ENCODE data around the gene CALB2.

The CALB2 gene

GRCh38 chr16:71357681-71358080, 842 bp upstream of the CALB2 start:
- H3K4me3 ChIP-seq (replicated peaks in 1 of 2; ENCODE audit: low read depth in 2 of 2, low read length in 2 of 2), result no peak overlapping the region
- TF ChIP-seq, protein P1, sequence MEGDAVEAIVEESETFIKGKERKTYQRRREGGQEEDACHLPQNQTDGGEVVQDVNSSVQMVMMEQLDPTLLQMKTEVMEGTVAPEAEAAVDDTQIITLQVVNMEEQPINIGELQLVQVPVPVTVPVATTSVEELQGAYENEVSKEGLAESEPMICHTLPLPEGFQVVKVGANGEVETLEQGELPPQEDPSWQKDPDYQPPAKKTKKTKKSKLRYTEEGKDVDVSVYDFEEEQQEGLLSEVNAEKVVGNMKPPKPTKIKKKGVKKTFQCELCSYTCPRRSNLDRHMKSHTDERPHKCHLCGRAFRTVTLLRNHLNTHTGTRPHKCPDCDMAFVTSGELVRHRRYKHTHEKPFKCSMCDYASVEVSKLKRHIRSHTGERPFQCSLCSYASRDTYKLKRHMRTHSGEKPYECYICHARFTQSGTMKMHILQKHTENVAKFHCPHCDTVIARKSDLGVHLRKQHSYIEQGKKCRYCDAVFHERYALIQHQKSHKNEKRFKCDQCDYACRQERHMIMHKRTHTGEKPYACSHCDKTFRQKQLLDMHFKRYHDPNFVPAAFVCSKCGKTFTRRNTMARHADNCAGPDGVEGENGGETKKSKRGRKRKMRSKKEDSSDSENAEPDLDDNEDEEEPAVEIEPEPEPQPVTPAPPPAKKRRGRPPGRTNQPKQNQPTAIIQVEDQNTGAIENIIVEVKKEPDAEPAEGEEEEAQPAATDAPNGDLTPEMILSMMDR (IDR thresholded peaks at IDR 0.05; ENCODE audit: low read depth, low read length), result no peak
- no peak for DNase-seq (ENCODE audit: low read depth in 2 of 2)

- DNase-seq (ENCODE audit: low read depth in 2 of 2), result no peak
- H3K4me3 ChIP-seq (replicated peaks in 1 of 2; ENCODE audit: low read depth in 2 of 2, low read length in 2 of 2), result no peak overlapping the region
- TF ChIP-seq, protein P1 (IDR thresholded peaks at IDR 0.05; ENCODE audit: low read depth, low read length), result no peak
These were observed 908 bp downstream of the CALB2 start for GRCh38 chr16:71359431-71359830.

- TF ChIP-seq, protein P1 (IDR thresholded peaks at IDR 0.05; ENCODE audit: low read depth, low read length), result no peak
- peak; percentile 88 to 90 for DNase-seq (ENCODE audit: low read depth in 2 of 2)
These were observed 1.9 kb downstream of the CALB2 start for GRCh38 chr16:71360378-71360777.

GRCh38 chr16:71364133-71364681, 5.7 kb downstream of the CALB2 start:
- DNase-seq (ENCODE audit: low read depth in 2 of 2), result peak in 1 of 2 donors; percentile 8
- TF ChIP-seq, protein P1 (IDR thresholded peaks at IDR 0.05; ENCODE audit: low read depth, low read length), result no peak

More at GRCh38 chr16:71360378-71360777, 1.9 kb downstream of the CALB2 start:
- H3K4me3 ChIP-seq (replicated peaks in 1 of 2; ENCODE audit: low read depth in 2 of 2, low read length in 2 of 2), result no peak overlapping the region

DNA sequence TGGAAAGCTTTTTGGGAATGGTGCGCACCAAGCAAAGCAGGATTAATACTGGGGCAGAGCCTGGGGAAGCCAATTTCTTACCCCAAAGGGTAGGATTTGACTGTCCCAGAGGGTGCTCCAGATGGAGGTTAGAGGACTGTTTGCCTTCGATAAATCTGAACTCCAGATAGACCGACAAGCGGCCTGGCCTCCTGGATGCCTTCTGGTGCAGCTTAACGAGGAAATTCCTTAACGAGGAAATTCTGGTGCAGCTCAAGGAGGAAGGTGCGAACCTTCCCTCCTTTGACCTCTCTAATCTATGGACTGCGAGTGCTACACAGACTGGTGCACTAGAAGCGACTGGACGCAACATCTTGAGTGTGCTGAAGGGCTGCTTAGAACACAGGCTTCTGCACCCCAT, 6.5 kb downstream of the CALB2 start:
- no peak for DNase-seq (ENCODE audit: low read depth in 2 of 2)
- TF ChIP-seq, protein P1 (IDR thresholded peaks at IDR 0.05; ENCODE audit: low read depth, low read length), result no peak

More at GRCh38 chr16:71364133-71364681, 5.7 kb downstream of the CALB2 start:
- H3K4me3 ChIP-seq (replicated peaks in 1 of 2; ENCODE audit: low read depth in 2 of 2, low read length in 2 of 2), result no peak overlapping the region

DNA sequence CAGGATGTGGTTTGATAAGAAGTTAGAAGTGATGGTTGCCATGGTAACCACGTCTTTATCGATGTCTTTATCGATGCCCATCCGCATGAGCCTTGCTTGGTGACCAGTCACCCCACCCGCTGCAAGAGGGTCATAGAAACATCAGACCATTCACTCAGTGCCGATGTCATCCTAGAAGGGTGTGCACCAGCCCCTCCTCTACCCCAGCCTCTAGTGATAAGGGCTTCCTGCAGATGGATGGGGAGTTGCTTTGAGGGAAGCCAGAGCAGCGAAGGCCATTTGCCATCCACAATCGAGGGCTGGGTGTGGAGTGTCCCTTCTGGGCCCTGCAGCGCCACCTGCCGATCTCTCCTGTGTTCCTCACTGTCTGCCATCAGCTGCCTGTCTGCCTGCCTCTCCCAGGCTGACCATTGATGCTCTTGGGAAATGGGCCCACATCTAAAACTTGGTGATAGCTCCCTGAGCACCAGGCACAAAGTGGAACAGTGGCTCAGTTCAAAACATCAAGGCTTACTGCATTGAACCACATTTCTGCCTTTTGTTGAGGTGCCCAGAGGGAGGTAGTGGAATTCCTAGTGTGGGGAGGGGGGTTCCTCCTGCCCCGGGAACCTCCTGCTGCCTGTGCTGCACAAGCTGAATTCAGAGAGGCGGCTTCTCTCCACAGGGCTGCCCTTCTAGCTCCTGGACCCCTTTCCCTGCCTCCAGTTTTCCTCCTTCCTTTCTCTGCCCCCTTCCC, 8.9 kb downstream of the CALB2 start:
- TF ChIP-seq, protein P1 (IDR thresholded peaks at IDR 0.05; ENCODE audit: low read depth, low read length), result peak; percentile 71
- peak; percentile 49 to 52 for DNase-seq (ENCODE audit: low read depth in 2 of 2)
- H3K4me3 ChIP-seq (replicated peaks in 1 of 2; ENCODE audit: low read depth in 2 of 2, low read length in 2 of 2), result no peak overlapping the region

More for the DNA sequence above, 6.5 kb downstream of the CALB2 start:
- H3K4me3 ChIP-seq (replicated peaks in 1 of 2; ENCODE audit: low read depth in 2 of 2, low read length in 2 of 2), result no peak overlapping the region
